Measurements from ENCODE around the gene ECT2L. TPM values are rescaled to one million over a fixed set of nuclear protein-coding genes. Genes with fewer than 3 reads are reported as not detected.

ECT2L gene
- total RNA-seq, 2 donors from 2014 or later: not detected

- TF ChIP-seq CTCF (conservative IDR thresholded peaks at IDR 0.05): no peak
- H3K4me3 ChIP-seq (ENCODE audit: low read length): no peak overlapping the region
- H3K27ac Mint-ChIP-seq: no peak overlapping the region
- no peak overlapping the region for H3K9ac ChIP-seq (ENCODE audit: extremely low read depth, low read length, poor library complexity, severe bottlenecking)
- no peaks in the 10 kb centered on the region for H3K36me3 ChIP-seq (ENCODE audit: control insufficient read depth, insufficient read depth, low read length)
- H3K4me1 ChIP-seq (ENCODE audit: control insufficient read depth, insufficient read depth, low read length): no peaks in the 10 kb centered on the region
- no peaks in the 10 kb centered on the region for H3K4me1 Mint-ChIP-seq
- H3K4me3 Mint-ChIP-seq: no peak overlapping the region
- H3K9me3 ChIP-seq (ENCODE audit: control insufficient read depth, low read length): no peaks in the 10 kb centered on the region
- no peak overlapping the region for H3K27ac ChIP-seq (ENCODE audit: low read depth, low read length)
- H3K27me3 Mint-ChIP-seq (ENCODE audit: insufficient read depth): peaks cover 13% of the 10 kb centered on the region
- DNase-seq: no peak
- WGBS, 2 experiments (ENCODE audit: insufficient coverage in 1 of 2, insufficient read length in 1 of 2): 83 to 90% methylated on average over 1 of the region's 3 CpGs
- H3K36me3 Mint-ChIP-seq (ENCODE audit: low read depth): no peaks in the 10 kb centered on the region
- H3K27me3 ChIP-seq (ENCODE audit: control insufficient read depth, insufficient read depth, low read length, poor library complexity, severe bottlenecking): peaks cover 9% of the 10 kb centered on the region
- H3K9me3 Mint-ChIP-seq: no peaks in the 10 kb centered on the region
Observed at GRCh38 chr6:138809677-138810076, 13.8 kb downstream of the ECT2L start.

DNA sequence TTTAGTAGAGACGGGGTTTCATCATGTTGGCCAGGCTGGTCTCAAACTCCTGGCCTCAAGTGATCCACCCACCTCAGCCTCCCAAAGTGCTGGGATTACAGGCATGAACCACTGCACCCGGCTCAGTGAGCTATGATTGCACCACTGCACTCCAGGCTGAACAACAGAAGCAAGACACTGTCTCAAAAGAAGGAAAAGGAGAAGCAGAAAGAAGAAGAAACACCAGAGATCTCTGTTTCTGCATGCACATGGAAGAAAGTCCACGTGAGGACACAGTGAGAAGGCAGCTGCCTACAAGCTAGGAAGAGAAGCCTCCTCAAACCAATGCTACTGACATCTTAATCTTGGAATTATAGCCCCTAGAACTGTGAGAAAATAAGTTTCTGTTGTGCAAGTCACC is 16.0 kb downstream of the ECT2L start:
- Histone ChIP-seq H3K27ac (ENCODE audit: low read depth, low read length) (no peak overlapping the region), H3K9ac (ENCODE audit: extremely low read depth, low read length, poor library complexity, severe bottlenecking) (no peak overlapping the region), H3K36me3 (ENCODE audit: control insufficient read depth, insufficient read depth, low read length) (no peaks in the 10 kb centered on the region), H3K4me1 (ENCODE audit: control insufficient read depth, insufficient read depth, low read length) (no peaks in the 10 kb centered on the region), H3K27me3 (ENCODE audit: control insufficient read depth, insufficient read depth, low read length, poor library complexity, severe bottlenecking) (peaks cover 21% of the 10 kb centered on the region), H3K4me3 (ENCODE audit: low read length) (no peak overlapping the region), H3K9me3 (ENCODE audit: control insufficient read depth, low read length) (no peaks in the 10 kb centered on the region)
- Mint-ChIP-seq H3K9me3 (no peaks in the 10 kb centered on the region), H3K4me1 (no peaks in the 10 kb centered on the region), H3K27me3 (ENCODE audit: insufficient read depth) (peaks cover 20% of the 10 kb centered on the region), H3K4me3 (no peak overlapping the region), H3K36me3 (ENCODE audit: low read depth) (no peaks in the 10 kb centered on the region), H3K27ac (no peak overlapping the region)
- WGBS, 2 experiments (ENCODE audit: insufficient coverage in 1 of 2, insufficient read length in 1 of 2): 95% methylated on average over 2 of the region's 3 CpGs
- TF ChIP-seq CTCF (conservative IDR thresholded peaks at IDR 0.05): no peak
- no peak for DNase-seq

DNA sequence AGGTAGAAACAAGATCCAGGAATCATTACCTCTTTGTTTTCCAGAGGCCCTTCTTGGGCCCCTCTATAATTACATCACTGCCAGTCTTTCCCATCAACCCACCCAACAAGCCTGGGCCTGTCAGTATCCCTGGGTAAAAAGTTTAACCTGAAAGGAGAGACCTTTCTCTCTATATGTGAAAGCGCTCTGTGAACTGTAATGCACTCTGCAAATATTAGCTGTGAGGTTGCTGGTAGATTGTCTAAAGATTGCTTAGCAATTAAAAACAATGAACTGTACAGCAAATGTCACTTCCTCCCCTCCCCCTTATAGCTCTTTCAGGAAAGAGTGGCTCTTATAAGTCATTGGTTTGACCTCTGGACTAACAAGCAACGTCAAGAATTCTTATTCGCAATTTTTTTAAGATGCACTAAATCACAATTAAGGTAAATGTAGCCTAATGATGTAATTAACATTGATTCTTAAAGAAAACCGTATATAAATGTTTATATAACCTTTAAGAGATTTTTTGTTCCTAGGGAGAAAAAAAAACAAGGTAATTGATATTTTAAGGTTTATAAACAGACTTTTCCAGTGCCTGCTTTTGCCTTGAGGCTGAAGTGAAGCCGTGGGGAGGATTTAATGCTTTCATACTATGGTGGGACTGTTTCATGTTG is 18.4 kb downstream of the ECT2L start:
- no peaks in the 10 kb centered on the region for H3K9me3 Mint-ChIP-seq
- Histone ChIP-seq H3K27ac (ENCODE audit: low read depth, low read length) (no peak overlapping the region), H3K9me3 (ENCODE audit: control insufficient read depth, low read length) (no peaks in the 10 kb centered on the region), H3K4me3 (ENCODE audit: low read length) (no peak overlapping the region), H3K9ac (ENCODE audit: extremely low read depth, low read length, poor library complexity, severe bottlenecking) (no peak overlapping the region), H3K36me3 (ENCODE audit: control insufficient read depth, insufficient read depth, low read length) (no peaks in the 10 kb centered on the region), H3K4me1 (ENCODE audit: control insufficient read depth, insufficient read depth, low read length) (no peaks in the 10 kb centered on the region), H3K27me3 (ENCODE audit: control insufficient read depth, insufficient read depth, low read length, poor library complexity, severe bottlenecking) (peaks cover 21% of the 10 kb centered on the region)
- peaks cover 13% of the 10 kb centered on the region for H3K4me1 Mint-ChIP-seq
- WGBS, 2 experiments (ENCODE audit: insufficient coverage in 1 of 2, insufficient read length in 1 of 2): 93% methylated on average over 5 of the region's 5 CpGs; no CpG with 5 or more reads in 1 of the 2 experiments
- H3K27ac Mint-ChIP-seq: no peak overlapping the region
- no peaks in the 10 kb centered on the region for H3K36me3 Mint-ChIP-seq (ENCODE audit: low read depth)
- H3K27me3 Mint-ChIP-seq (ENCODE audit: insufficient read depth): peaks cover 20% of the 10 kb centered on the region
- H3K4me3 Mint-ChIP-seq: no peak overlapping the region
- TF ChIP-seq CTCF (conservative IDR thresholded peaks at IDR 0.05): no peak
- no peak for DNase-seq
